ENCODE data around the gene MPZL1. TPM values are rescaled to one million over a fixed set of nuclear protein-coding genes. Genes with fewer than 3 reads are reported as not detected.

MPZL1 gene
- total and polyA plus RNA-seq, 9 donors = 30.3 to 180 (median 80.1) TPM

GRCh38 chr1:167679714-167680113 lies 42.1 kb upstream of the MPZL1 start:
- H3K36me3 ChIP-seq = no peaks in the 10 kb centered on the region
- H3K27me3 ChIP-seq = no peaks in the 10 kb centered on the region
- TF ChIP-seq EP300 (IDR thresholded peaks at IDR 0.05) (no peak), POLR2A (IDR thresholded peaks at IDR 0.05) (no peak), CTCF (IDR thresholded peaks at IDR 0.05) (no peak)
- no peaks in the 10 kb centered on the region for H3K4me1 ChIP-seq (ENCODE audit: insufficient read depth)
- no peaks in the 10 kb centered on the region for H3K9me3 ChIP-seq
- 94 to 97% (median 96%) methylated on average over 6 of the region's 6 CpGs for WGBS, 3 donors
- no peak for DNase-seq
- no peak overlapping the region for H3K4me3 ChIP-seq
- intact Hi-C loops (cut with DNase I) = no loop called here
- no peak overlapping the region for H3K27ac ChIP-seq

GRCh38 chr1:167681024-167681423 lies 40.8 kb upstream of the MPZL1 start:
- no peaks in the 10 kb centered on the region for H3K36me3 ChIP-seq
- H3K4me1 ChIP-seq (ENCODE audit: insufficient read depth) = peaks cover 5% of the 10 kb centered on the region
- no peak for DNase-seq
- H3K27ac ChIP-seq = no peak overlapping the region
- 66 to 75% (median 75%) methylated on average over 3 of the region's 3 CpGs for WGBS, 3 donors
- no peak overlapping the region for H3K4me3 ChIP-seq
- no peaks in the 10 kb centered on the region for H3K9me3 ChIP-seq
- TF ChIP-seq EP300 (IDR thresholded peaks at IDR 0.05) = no peak
- no peak for TF ChIP-seq CTCF (IDR thresholded peaks at IDR 0.05)
- no peak for TF ChIP-seq POLR2A (IDR thresholded peaks at IDR 0.05)
- no peaks in the 10 kb centered on the region for H3K27me3 ChIP-seq
- intact Hi-C loops (cut with DNase I) = no loop called here

GRCh38 chr1:167681451-167682098 lies 40.2 kb upstream of the MPZL1 start:
- H3K36me3 ChIP-seq = no peaks in the 10 kb centered on the region
- H3K9me3 ChIP-seq = no peaks in the 10 kb centered on the region
- no peaks in the 10 kb centered on the region for H3K27me3 ChIP-seq
- H3K4me3 ChIP-seq = no peak overlapping the region
- intact Hi-C loops (cut with DNase I) = no loop called here
- no peak for DNase-seq
- 68 to 76% (median 70%) methylated on average over 5 of the region's 5 CpGs for WGBS, 3 donors
- TF ChIP-seq POLR2A (IDR thresholded peaks at IDR 0.05) = no peak
- TF ChIP-seq EP300 (IDR thresholded peaks at IDR 0.05) = no peak
- no peak for TF ChIP-seq CTCF (IDR thresholded peaks at IDR 0.05)
- peaks cover 5% of the 10 kb centered on the region for H3K4me1 ChIP-seq (ENCODE audit: insufficient read depth)
- H3K27ac ChIP-seq = no peak overlapping the region

GRCh38 chr1:167683226-167683625 lies 38.6 kb upstream of the MPZL1 start:
- H3K4me3 ChIP-seq = no peak overlapping the region
- peaks cover 5% of the 10 kb centered on the region for H3K4me1 ChIP-seq (ENCODE audit: insufficient read depth)
- 78 to 82% (median 81%) methylated on average over 6 of the region's 6 CpGs for WGBS, 3 donors
- no peak overlapping the region for H3K27ac ChIP-seq
- TF ChIP-seq CTCF (IDR thresholded peaks at IDR 0.05) = no peak
- no peak for TF ChIP-seq POLR2A (IDR thresholded peaks at IDR 0.05)
- intact Hi-C loops (cut with DNase I) = no loop called here
- no peaks in the 10 kb centered on the region for H3K27me3 ChIP-seq
- DNase-seq = no peak
- no peaks in the 10 kb centered on the region for H3K9me3 ChIP-seq
- no peaks in the 10 kb centered on the region for H3K36me3 ChIP-seq

Data from ovary (tissue), 9 donors.